K562 (cell line): ENCODE results near the gene FARP2. TPM values are rescaled to one million over a fixed set of nuclear protein-coding genes. Genes with fewer than 3 reads are reported as not detected.
A peak's percentile ranks its signal among the peaks of the same experiment; 100 is the strongest.

Experiments
- CCNT2 ChIP-seq: IDR thresholded peaks from 2 replicates; pipeline ENCODE4 v1.6.1; 2011; ENCODE audit warnings: borderline replicate concordance, low read depth, mild to moderate bottlenecking, moderate library complexity, mixed read lengths, low read length; ENCODE audit not compliant: insufficient read length; ENCODE audit errors: extremely low read depth
- CTBP1 ChIP-seq: fragments of 450-650 bp; IDR thresholded peaks from 2 replicates; pipeline ENCODE4 v1.6.1; 2016; ENCODE audit warnings: borderline replicate concordance
- POLR2H ChIP-seq: IDR thresholded peaks from 2 replicates; pipeline ENCODE4 v1.6.1; 2016; ENCODE audit warnings: missing genetic modification characterization, low read depth, mild to moderate bottlenecking, control low read depth, missing compliant biosample characterization, moderate library complexity
- POLR3G ChIP-seq: IDR thresholded peaks from 2 replicates; pipeline ENCODE4 v1.6.1; 2011; ENCODE audit not compliant: insufficient read length, insufficient replicate concordance; ENCODE audit errors: extremely low read depth
- RBFOX2 ChIP-seq: fragments of 200-400 bp; formaldehyde crosslinking; IDR thresholded peaks from 2 replicates; pipeline ENCODE4 v1.6.1; 2017; ENCODE audit warnings: low read depth, mild to moderate bottlenecking, low read length, moderate library complexity
- SIRT6 ChIP-seq: IDR thresholded peaks from one replicate; pipeline ENCODE4 v1.6.1; 2012; ENCODE audit warnings: low read depth, mild to moderate bottlenecking, control low read depth, inconsistent platforms, low read length, moderate library complexity
- TAL1 ChIP-seq: fragments of 450-650 bp; IDR thresholded peaks from 2 replicates; pipeline ENCODE4 v1.6.1; 2016; ENCODE audit warnings: mild to moderate bottlenecking
- ZBTB49 ChIP-seq: sonication (generic); formaldehyde crosslinking; IDR thresholded peaks from 2 replicates; pipeline ENCODE4 v1.8.0; 2022; ENCODE audit warnings: missing genetic modification reagents, mild to moderate bottlenecking, borderline replicate concordance
- polyA plus RNA-seq, 8 experiments: library from polyadenylated mRNA; depleted of rRNA in 4 of 8; stranded (reverse) in 5 of 8; unstranded in 3 of 8; fragments of >200 nt; fragmentation: Nextera tagmentation in 2 of 8; fragmentation: Illumina TruSeq in 1 of 8; extraction: Ambion mirVana in 2 of 8; extraction: Trizol in 1 of 8; gene quantifications; 2 replicates each; pipeline versions ENCODE4 v1.2.1 to v1.2.3, GENCODE V29; 2011 to 2014; ENCODE audit warnings: inconsistent platforms in 1 of 8, missing spikeins in 1 of 8
- total RNA-seq, 7 experiments: library from RNA; depleted of rRNA in 6 of 7; stranded (reverse); fragments of >200 nt in 6 of 7; fragmentation: Illumina TruSeq in 2 of 7; extraction: Trizol in 2 of 7; gene quantifications; 2 replicates each; pipeline versions ENCODE4 v1.2.1 to v1.2.3, GENCODE V29; 2011 to 2021; ENCODE audit warnings: low replicate concordance in 1 of 7
- TF ChIP-seq, protein P1 (sequence below): fragments of 450-650 bp; IDR thresholded peaks from 2 replicates; pipeline ENCODE4 v1.6.1; 2016
- TF ChIP-seq, protein P2 (sequence below), 2 experiments: fragments of 450-650 bp in 1 of 2; sonication (generic) in 1 of 2; formaldehyde crosslinking in 1 of 2; IDR thresholded peaks; 2 replicates each; pipeline versions ENCODE4 v1.7.1 to v1.9.0; 2016 to 2022; ENCODE audit warnings: inconsistent platforms in 1 of 2, mild to moderate bottlenecking in 1 of 2, missing genetic modification reagents in 1 of 2

The FARP2 gene
- total and polyA plus RNA-seq, 9 of the 15 experiments (the other 6 are each of a cell fraction or from before 2014, with no cell fraction given) = 4.1 to 38.1 (median 21.1) TPM

GRCh38 chr2:241489733-241490680, 133.9 kb downstream of the FARP2 start (continued):
- TF ChIP-seq POLR2H (tag) (no peak), CTBP1 (peak; percentile 56; the same call in 1 of the 2 replicates), ZBTB49 (CRISPR knock-in tag) (no peak), CCNT2 (peak; percentile 19), RBFOX2 (peak; percentile 28; the same call in 1 of the 2 replicates), SIRT6 (no peak), TAL1 (peak; percentile 16; the same call in 1 of the 2 replicates), POLR3G (no peak)
- TF ChIP-seq, protein P1, sequence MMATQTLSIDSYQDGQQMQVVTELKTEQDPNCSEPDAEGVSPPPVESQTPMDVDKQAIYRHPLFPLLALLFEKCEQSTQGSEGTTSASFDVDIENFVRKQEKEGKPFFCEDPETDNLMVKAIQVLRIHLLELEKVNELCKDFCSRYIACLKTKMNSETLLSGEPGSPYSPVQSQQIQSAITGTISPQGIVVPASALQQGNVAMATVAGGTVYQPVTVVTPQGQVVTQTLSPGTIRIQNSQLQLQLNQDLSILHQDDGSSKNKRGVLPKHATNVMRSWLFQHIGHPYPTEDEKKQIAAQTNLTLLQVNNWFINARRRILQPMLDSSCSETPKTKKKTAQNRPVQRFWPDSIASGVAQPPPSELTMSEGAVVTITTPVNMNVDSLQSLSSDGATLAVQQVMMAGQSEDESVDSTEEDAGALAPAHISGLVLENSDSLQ = no peak
- TF ChIP-seq, protein P2, sequence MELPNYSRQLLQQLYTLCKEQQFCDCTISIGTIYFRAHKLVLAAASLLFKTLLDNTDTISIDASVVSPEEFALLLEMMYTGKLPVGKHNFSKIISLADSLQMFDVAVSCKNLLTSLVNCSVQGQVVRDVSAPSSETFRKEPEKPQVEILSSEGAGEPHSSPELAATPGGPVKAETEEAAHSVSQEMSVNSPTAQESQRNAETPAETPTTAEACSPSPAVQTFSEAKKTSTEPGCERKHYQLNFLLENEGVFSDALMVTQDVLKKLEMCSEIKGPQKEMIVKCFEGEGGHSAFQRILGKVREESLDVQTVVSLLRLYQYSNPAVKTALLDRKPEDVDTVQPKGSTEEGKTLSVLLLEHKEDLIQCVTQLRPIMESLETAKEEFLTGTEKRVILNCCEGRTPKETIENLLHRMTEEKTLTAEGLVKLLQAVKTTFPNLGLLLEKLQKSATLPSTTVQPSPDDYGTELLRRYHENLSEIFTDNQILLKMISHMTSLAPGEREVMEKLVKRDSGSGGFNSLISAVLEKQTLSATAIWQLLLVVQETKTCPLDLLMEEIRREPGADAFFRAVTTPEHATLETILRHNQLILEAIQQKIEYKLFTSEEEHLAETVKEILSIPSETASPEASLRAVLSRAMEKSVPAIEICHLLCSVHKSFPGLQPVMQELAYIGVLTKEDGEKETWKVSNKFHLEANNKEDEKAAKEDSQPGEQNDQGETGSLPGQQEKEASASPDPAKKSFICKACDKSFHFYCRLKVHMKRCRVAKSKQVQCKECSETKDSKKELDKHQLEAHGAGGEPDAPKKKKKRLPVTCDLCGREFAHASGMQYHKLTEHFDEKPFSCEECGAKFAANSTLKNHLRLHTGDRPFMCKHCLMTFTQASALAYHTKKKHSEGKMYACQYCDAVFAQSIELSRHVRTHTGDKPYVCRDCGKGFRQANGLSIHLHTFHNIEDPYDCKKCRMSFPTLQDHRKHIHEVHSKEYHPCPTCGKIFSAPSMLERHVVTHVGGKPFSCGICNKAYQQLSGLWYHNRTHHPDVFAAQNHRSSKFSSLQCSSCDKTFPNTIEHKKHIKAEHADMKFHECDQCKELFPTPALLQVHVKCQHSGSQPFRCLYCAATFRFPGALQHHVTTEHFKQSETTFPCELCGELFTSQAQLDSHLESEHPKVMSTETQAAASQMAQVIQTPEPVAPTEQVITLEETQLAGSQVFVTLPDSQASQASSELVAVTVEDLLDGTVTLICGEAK (IDR thresholded peaks at IDR 0.05) = no peak
- TF ChIP-seq, protein P2 (CRISPR knock-in tag; IDR thresholded peaks at IDR 0.05) = no peak
